ENCODE results near the gene TUBB1. TPM values are rescaled to one million over a fixed set of nuclear protein-coding genes. Genes with fewer than 3 reads are reported as not detected.

The TUBB1 gene
- total and polyA plus RNA-seq, 2 of the 4 experiments (the other 2 are of a cell fraction) = not detected

DNA sequence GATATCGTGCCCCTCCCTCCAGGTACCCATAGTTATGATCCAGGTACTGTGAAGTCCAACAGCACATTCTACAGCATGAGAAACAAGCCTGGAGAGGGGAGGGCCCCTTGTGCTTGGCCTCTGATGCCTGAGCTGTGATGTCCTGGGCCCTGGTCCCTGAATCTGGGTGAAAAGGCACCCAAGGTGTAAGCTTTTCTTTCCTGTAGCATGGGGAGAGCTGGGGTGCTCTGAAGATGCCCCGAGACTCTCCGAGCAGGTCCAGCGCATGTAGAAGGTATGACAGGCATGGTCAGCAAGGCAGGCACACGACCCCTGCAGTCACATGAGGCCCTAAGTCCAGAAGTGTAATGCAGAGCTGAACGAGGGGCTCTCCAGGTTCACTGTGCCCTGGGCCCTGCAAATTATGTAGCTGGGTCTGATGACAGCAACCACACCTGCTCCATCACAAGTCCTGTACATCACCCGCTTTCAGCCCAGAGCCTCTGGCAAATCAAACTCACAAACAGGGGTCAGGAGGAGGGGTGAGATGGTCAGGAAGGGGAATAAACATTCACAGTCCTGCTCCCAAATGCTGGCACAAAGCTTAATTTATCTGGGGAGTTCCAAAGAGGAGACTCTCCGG is 10.4 kb upstream of the TUBB1 start:
- H2BK15ac ChIP-seq (ENCODE audit: low read depth, low read length) = no peak overlapping the region
- H3K9ac ChIP-seq (ENCODE audit: low read depth, low read length) = no peak overlapping the region
- H2BK5ac ChIP-seq (ENCODE audit: low read depth, low read length, poor library complexity, severe bottlenecking) = no peak overlapping the region
- TF ChIP-seq SMC3 (IDR thresholded peaks at IDR 0.05; ENCODE audit: low read depth, low read length) (no peak), RCOR1 (IDR thresholded peaks at IDR 0.05; ENCODE audit: insufficient replicate concordance, low read length) (no peak), CTCF (conservative IDR thresholded peaks at IDR 0.05; ENCODE audit: low read depth, low read length) (no peak), USF2 (IDR thresholded peaks at IDR 0.05; ENCODE audit: low read depth, low read length) (no peak), NFE2L2 (IDR thresholded peaks at IDR 0.05; ENCODE audit: low read depth, low read length) (no peak), FOS (IDR thresholded peaks at IDR 0.05; ENCODE audit: low read depth, low read length) (no peak), POLR2A (IDR thresholded peaks at IDR 0.05; ENCODE audit: low read depth, low read length) (no peak), CHD1 (IDR thresholded peaks at IDR 0.05; ENCODE audit: low read depth, low read length) (no peak), CEBPB (IDR thresholded peaks at IDR 0.05; ENCODE audit: low read depth, low read length) (no peak), BHLHE40 (IDR thresholded peaks at IDR 0.05; ENCODE audit: low read depth, low read length) (no peak), MAZ (IDR thresholded peaks at IDR 0.05; ENCODE audit: borderline replicate concordance, low read depth, low read length) (no peak), RAD21 (IDR thresholded peaks at IDR 0.05; ENCODE audit: low read length) (no peak), RFX5 (IDR thresholded peaks at IDR 0.05; ENCODE audit: low read depth, low read length) (no peak), MAFK (IDR thresholded peaks at IDR 0.05; ENCODE audit: low read depth, low read length) (no peak)
- TF ChIP-seq, protein P1, sequence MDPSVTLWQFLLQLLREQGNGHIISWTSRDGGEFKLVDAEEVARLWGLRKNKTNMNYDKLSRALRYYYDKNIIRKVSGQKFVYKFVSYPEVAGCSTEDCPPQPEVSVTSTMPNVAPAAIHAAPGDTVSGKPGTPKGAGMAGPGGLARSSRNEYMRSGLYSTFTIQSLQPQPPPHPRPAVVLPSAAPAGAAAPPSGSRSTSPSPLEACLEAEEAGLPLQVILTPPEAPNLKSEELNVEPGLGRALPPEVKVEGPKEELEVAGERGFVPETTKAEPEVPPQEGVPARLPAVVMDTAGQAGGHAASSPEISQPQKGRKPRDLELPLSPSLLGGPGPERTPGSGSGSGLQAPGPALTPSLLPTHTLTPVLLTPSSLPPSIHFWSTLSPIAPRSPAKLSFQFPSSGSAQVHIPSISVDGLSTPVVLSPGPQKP (IDR thresholded peaks at IDR 0.05; ENCODE audit: borderline replicate concordance, low read depth, low read length) = no peak
- intact Hi-C loops (cut with micrococcal nuclease) = no loop called here
- no peak for ATAC-seq (ENCODE audit: low read depth)
- 40% methylated on average over 1 of the region's 8 CpGs; no CpG with 5 or more reads in 1 of the 2 experiments for WGBS, 2 experiments (ENCODE audit: extremely low coverage in 2 of 2, insufficient read length in 1 of 2)
- no peak overlapping the region for H2BK120ac ChIP-seq (ENCODE audit: low read depth, low read length)
- peaks cover 10 to 26% of the 10 kb centered on the region in 2 experiments; a peak in 2 of 4 replicates for H3K79me1 ChIP-seq (ENCODE audit: low read depth in 1 of 2, low read length in 2 of 2)
- no peak overlapping the region for H3K4me2 ChIP-seq (ENCODE audit: low read depth, low read length)
- ChIA-PET CTCF (no interaction called here), POLR2A (ENCODE audit: unreplicated experiment) (interaction anchor here (0.6 kb wide), 1 partner anchor 18 kb away, joined by 4 read pairs; no protein-coding TSS in a partner anchor)
- H3K36me3 ChIP-seq (ENCODE audit: control insufficient read depth, insufficient read depth, low read length) = no peaks in the 10 kb centered on the region
- H2AFZ ChIP-seq (replicated peaks; ENCODE audit: low read length, poor library complexity) = no peak overlapping the region
- H3K14ac ChIP-seq (replicated peaks; ENCODE audit: low read depth, low read length) = no peak overlapping the region
- peaks cover 16% of the 10 kb centered on the region for H3K9me1 ChIP-seq (ENCODE audit: insufficient read depth, low read length)
- peaks cover 20% of the 10 kb centered on the region for H3K4me1 ChIP-seq (ENCODE audit: control insufficient read depth, insufficient read depth, low read length)
- no peaks in the 10 kb centered on the region for H3K27me3 ChIP-seq (ENCODE audit: control insufficient read depth, insufficient read depth, low read length)
- no peak for DNase-seq
- H3K9me3 ChIP-seq (ENCODE audit: control insufficient read depth, insufficient read depth, low read length) = no peaks in the 10 kb centered on the region
- H4K20me1 ChIP-seq (ENCODE audit: insufficient read depth, low read length) = no peaks in the 10 kb centered on the region
- no peak overlapping the region for H3K23ac ChIP-seq (ENCODE audit: low read depth, low read length)
- H4K91ac ChIP-seq (ENCODE audit: insufficient read depth, low read depth, low read length) = no peak overlapping the region
- in situ Hi-C loops (cut with MboI; ENCODE audit: low sequenced_read_pairs) = no loop called here
- no peak overlapping the region for H3K18ac ChIP-seq (ENCODE audit: low read depth, low read length)
- dilution Hi-C loops (cut with HindIII; ENCODE audit: low sequenced_read_pairs, unreplicated experiment) = no loop called here
- no peak overlapping the region for H3K56ac ChIP-seq (ENCODE audit: extremely low read depth, insufficient read depth, low read length)
- no peak overlapping the region for H3K4ac ChIP-seq (ENCODE audit: low read depth, low read length)
- H2AK9ac ChIP-seq (replicated peaks; ENCODE audit: low read depth, low read length, poor library complexity) = no peak overlapping the region
- no peak overlapping the region for H4K5ac ChIP-seq (ENCODE audit: low read depth, low read length)
- H2BK20ac ChIP-seq (ENCODE audit: low read depth, low read length) = no peak overlapping the region
- H3K27ac ChIP-seq (ENCODE audit: insufficient read depth, low read length) = no peak overlapping the region
- no peak overlapping the region for H3K4me3 ChIP-seq (ENCODE audit: insufficient read depth, low read depth, low read length)
- 0 out of 2 replicates have a peak overlapping the region, but pooled peaks have one; percentile 3 for H2AK5ac ChIP-seq (ENCODE audit: low read depth, low read length)
- no peak overlapping the region for H4K8ac ChIP-seq (ENCODE audit: low read depth in 2 of 2, low read length in 2 of 2)
- no TSS peak for BruUV-seq (replicated peaks)

All from IMR-90 (cell line).